CD4-positive, alpha-beta T cell treated with Interleukin-6 at 100 ng/mL for 8 hours (primary cell): ENCODE data around the gene RBPMS2.

Experiments
- DNase-seq: peaks from one replicate; pipeline ENCODE4 v3.0.0-alpha.2; 2020; ENCODE audit warnings: mixed read lengths, low spot score

The RBPMS2 gene

GRCh38 chr15:64691896-64692565, 83.4 kb downstream of the RBPMS2 start:
- no peak for DNase-seq

GRCh38 chr15:64690578-64691296, 84.7 kb downstream of the RBPMS2 start:
- DNase-seq = no peak

- no peak for DNase-seq
Observed at GRCh38 chr15:64690008-64690407, 85.4 kb downstream of the RBPMS2 start.
